ENCODE data around the gene ACOXL. TPM values are rescaled to one million over a fixed set of nuclear protein-coding genes. Genes with fewer than 3 reads are reported as not detected.

ACOXL gene
- total RNA-seq, 1 donor from 2014 or later = 0.20 TPM

- TF ChIP-seq CTCF (IDR thresholded peaks at IDR 0.05) = no peak
- Mint-ChIP-seq H3K27me3 (peaks cover 10% of the 10 kb centered on the region), H3K27ac (no peak overlapping the region), H3K36me3 (ENCODE audit: low read depth) (no peaks in the 10 kb centered on the region), H3K4me3 (no peak overlapping the region), H3K4me1 (peaks cover 26% of the 10 kb centered on the region), H3K9me3 (peaks cover 5% of the 10 kb centered on the region)
- ChIA-PET POLR2A (no interaction called here), CTCF (interaction anchor here (0.9 kb wide), 1 partner anchor 15 kb away, joined by 3 read pairs; no protein-coding TSS in a partner anchor)
- DNase-seq (no peak), ATAC-seq (ENCODE audit: low read depth) (no peak)
- intact Hi-C loops (cut with micrococcal nuclease) = no loop called here
Observed at GRCh38 chr2:110860630-110861029, 128.3 kb downstream of the ACOXL start.

GRCh38 chr2:110861616-110862260 is 129.4 kb downstream of the ACOXL start:
- ATAC-seq (ENCODE audit: low read depth) (no peak), DNase-seq (no peak)
- TF ChIP-seq CTCF (IDR thresholded peaks at IDR 0.05) = no peak
- no peaks in the 10 kb centered on the region for H3K36me3 Mint-ChIP-seq (ENCODE audit: low read depth)
- intact Hi-C loops (cut with micrococcal nuclease) = no loop called here
- H3K4me3 Mint-ChIP-seq = no peak overlapping the region
- H3K9me3 Mint-ChIP-seq = no peaks in the 10 kb centered on the region
- CTCF ChIA-PET = interaction anchor here (0.9 kb wide), 1 partner anchor 9 kb away, joined by 3 read pairs; no protein-coding TSS in a partner anchor
- H3K27me3 Mint-ChIP-seq = peaks cover 11% of the 10 kb centered on the region
- peaks cover 24% of the 10 kb centered on the region for H3K4me1 Mint-ChIP-seq
- POLR2A ChIA-PET = no interaction called here
- no peak overlapping the region for H3K27ac Mint-ChIP-seq

- Mint-ChIP-seq H3K27me3 (peaks cover 11% of the 10 kb centered on the region), H3K4me1 (peaks cover 16% of the 10 kb centered on the region), H3K4me3 (no peak overlapping the region), H3K36me3 (ENCODE audit: low read depth) (no peaks in the 10 kb centered on the region), H3K9me3 (no peaks in the 10 kb centered on the region), H3K27ac (no peak overlapping the region)
- no peak for ATAC-seq (ENCODE audit: low read depth)
- ChIA-PET POLR2A (no interaction called here), CTCF (no interaction called here)
- DNase-seq = no peak
- intact Hi-C loops (cut with micrococcal nuclease) = no loop called here
- TF ChIP-seq CTCF (IDR thresholded peaks at IDR 0.05) = no peak
Observed at GRCh38 chr2:110863726-110864125, 131.4 kb downstream of the ACOXL start.

GRCh38 chr2:110864176-110864575 is 131.8 kb downstream of the ACOXL start:
- intact Hi-C loops (cut with micrococcal nuclease) = no loop called here
- Mint-ChIP-seq H3K4me3 (no peak overlapping the region), H3K27ac (no peak overlapping the region), H3K9me3 (no peaks in the 10 kb centered on the region), H3K36me3 (ENCODE audit: low read depth) (no peaks in the 10 kb centered on the region), H3K4me1 (peaks cover 11% of the 10 kb centered on the region), H3K27me3 (peaks cover 11% of the 10 kb centered on the region)
- DNase-seq (no peak), ATAC-seq (ENCODE audit: low read depth) (no peak)
- CTCF ChIA-PET = no interaction called here
- POLR2A ChIA-PET = no interaction called here
- no peak for TF ChIP-seq CTCF (IDR thresholded peaks at IDR 0.05)

- H3K27ac Mint-ChIP-seq = no peak overlapping the region
- H3K27me3 Mint-ChIP-seq = peaks cover 11% of the 10 kb centered on the region
- H3K4me1 Mint-ChIP-seq = peaks cover 7% of the 10 kb centered on the region
- intact Hi-C loops (cut with micrococcal nuclease) = no loop called here
- no peak for DNase-seq
- H3K36me3 Mint-ChIP-seq (ENCODE audit: low read depth) = no peaks in the 10 kb centered on the region
- ATAC-seq (ENCODE audit: low read depth) = no peak
- CTCF ChIA-PET = no interaction called here
- TF ChIP-seq CTCF (IDR thresholded peaks at IDR 0.05) = no peak
- no peaks in the 10 kb centered on the region for H3K9me3 Mint-ChIP-seq
- no peak overlapping the region for H3K4me3 Mint-ChIP-seq
- POLR2A ChIA-PET = no interaction called here
Observed at GRCh38 chr2:110864731-110865130, 132.4 kb downstream of the ACOXL start.
